ENCODE data around the gene IDH1. TPM values are rescaled to one million over a fixed set of nuclear protein-coding genes. Genes with fewer than 3 reads are reported as not detected.

Gene IDH1
- polyA plus RNA-seq (2013, experiment 1 of 2) = 157 TPM
- polyA plus RNA-seq (2013, experiment 2 of 2) = 167 TPM

DNA sequence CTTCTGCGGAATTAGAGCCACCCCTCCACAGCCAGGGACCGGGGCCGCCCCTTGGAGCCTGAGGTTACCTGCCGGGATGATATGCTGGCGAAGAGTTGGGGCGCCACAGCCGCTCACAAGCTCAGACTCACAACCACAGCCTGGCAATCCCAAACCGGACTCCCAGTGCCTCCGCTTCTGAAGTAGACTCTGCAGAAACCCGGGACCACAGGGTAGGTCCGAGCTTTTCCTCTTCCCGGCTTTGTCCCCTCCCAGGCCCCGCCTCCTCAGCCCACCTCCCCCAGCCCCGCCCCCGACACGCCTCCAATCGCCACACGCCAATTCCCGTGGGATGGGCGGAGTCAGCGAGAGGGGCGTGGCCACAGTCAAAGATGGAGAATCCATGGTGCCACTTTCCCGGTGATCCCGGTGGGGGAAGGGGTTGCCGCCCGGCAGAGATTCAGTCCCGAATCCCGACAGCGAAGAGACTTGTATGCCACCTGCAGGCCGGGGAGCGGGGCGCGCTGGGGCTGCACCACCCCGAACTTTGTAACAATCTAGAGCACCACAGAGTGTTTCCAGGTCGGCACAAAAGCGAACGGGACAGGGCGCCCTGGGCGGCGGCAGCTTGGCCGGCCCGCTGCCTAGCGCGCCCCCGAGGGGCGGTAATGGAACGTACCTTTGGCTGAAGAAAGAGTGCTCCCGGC, at the start of gene IDH1:
IDH1 (minus strand) TSS at position 201 of the 686 bp plus-strand sequence. CDS start 3,520 bp downstream, outside the sequence.
- Histone ChIP-seq H3K36me3 (ENCODE audit: control insufficient read depth, insufficient read depth, low read length) (peaks cover 35% of the 10 kb centered on the region), H3K4me1 (ENCODE audit: control insufficient read depth, insufficient read depth, low read length, poor library complexity, severe bottlenecking) (peaks cover 9% of the 10 kb centered on the region), H3K4me3 (ENCODE audit: extremely low read depth, insufficient read depth, low read length, poor library complexity, severe bottlenecking) (peak within 1 kb of the TSS; percentile 93), H3K27ac (ENCODE audit: low read depth, low read length, severe bottlenecking) (peak within 1 kb of the TSS; percentile 89), H3K9me3 (ENCODE audit: control insufficient read depth, low read length) (no peaks in the 10 kb centered on the region)
- WGBS, 2 experiments (ENCODE audit: insufficient coverage in 2 of 2) = 0% methylated on average over 38 to 39 of the region's 48 CpGs

DNA sequence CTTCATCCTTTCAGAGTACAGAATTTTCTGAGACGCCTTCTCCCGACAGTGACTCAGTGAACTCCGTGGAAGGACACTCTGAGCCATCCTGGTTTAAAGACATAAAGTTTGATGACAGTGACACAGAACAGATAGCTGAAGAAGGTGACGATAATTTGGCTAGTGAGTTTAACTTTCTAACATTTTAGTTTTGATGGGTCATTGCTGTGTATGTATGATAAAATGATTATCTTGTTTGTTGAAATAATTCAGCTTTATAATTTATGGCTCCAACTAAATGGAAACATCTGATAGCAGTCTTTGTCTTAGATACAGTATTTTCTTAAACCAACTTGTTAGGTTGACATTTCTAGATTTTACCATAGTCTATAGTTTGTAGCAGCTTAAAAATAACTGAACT, 49.3 kb upstream of the IDH1 start:
- no peaks in the 10 kb centered on the region for H3K4me1 ChIP-seq (ENCODE audit: control insufficient read depth, insufficient read depth, low read length, poor library complexity, severe bottlenecking)
- no peak overlapping the region for H3K4me3 ChIP-seq (ENCODE audit: extremely low read depth, insufficient read depth, low read length, poor library complexity, severe bottlenecking)
- H3K9me3 ChIP-seq (ENCODE audit: control insufficient read depth, low read length) = no peaks in the 10 kb centered on the region
- no peak overlapping the region for H3K27ac ChIP-seq (ENCODE audit: low read depth, low read length, severe bottlenecking)
- 91 to 93% methylated on average over 4 of the region's 4 CpGs for WGBS, 2 experiments (ENCODE audit: insufficient coverage in 2 of 2)
- H3K36me3 ChIP-seq (ENCODE audit: control insufficient read depth, insufficient read depth, low read length) = peaks cover 75% of the 10 kb centered on the region

DNA sequence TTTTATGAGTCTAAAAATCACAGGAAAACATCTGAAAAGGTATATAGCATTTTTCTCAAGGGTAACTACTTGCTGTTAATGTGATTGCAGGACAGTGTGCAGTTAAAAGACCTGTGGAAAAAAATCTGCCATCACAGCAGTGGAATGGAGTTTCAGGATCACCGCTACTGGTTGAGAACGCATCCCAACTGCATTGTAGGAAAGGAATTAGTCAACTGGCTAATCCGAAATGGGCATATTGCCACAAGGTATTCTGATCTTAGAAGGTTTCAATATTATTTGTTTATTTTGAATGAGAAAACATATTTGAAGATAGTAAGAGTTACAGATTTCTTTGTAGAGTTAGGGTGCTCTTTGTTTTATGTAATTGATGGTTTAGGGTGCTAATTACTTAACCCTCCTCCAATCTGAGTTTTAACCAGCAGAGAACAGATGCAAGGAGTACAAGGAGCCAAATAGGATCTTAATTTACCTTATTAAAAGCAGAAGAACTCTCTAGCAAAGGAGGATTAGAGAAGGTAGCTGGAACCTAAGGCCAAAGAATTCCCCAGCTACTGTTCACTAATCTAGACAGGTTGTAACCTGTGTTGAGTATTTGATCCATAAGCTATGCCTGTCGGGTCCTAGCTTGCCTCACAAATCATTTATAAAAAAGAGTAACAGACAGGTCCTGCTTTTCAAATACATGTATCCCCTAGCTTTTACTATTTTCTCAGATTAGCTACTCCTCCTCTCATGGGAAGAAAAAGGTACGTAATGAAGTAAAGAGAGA, 46.2 kb upstream of the IDH1 start:
- H3K4me1 ChIP-seq (ENCODE audit: control insufficient read depth, insufficient read depth, low read length, poor library complexity, severe bottlenecking) = no peaks in the 10 kb centered on the region
- no peak overlapping the region for H3K27ac ChIP-seq (ENCODE audit: low read depth, low read length, severe bottlenecking)
- 97 to 98% methylated on average over 3 of the region's 5 CpGs for WGBS, 2 experiments (ENCODE audit: insufficient coverage in 2 of 2)
- peaks cover 71% of the 10 kb centered on the region for H3K36me3 ChIP-seq (ENCODE audit: control insufficient read depth, insufficient read depth, low read length)
- H3K9me3 ChIP-seq (ENCODE audit: control insufficient read depth, low read length) = no peaks in the 10 kb centered on the region
- no peak overlapping the region for H3K4me3 ChIP-seq (ENCODE audit: extremely low read depth, insufficient read depth, low read length, poor library complexity, severe bottlenecking)

DNA sequence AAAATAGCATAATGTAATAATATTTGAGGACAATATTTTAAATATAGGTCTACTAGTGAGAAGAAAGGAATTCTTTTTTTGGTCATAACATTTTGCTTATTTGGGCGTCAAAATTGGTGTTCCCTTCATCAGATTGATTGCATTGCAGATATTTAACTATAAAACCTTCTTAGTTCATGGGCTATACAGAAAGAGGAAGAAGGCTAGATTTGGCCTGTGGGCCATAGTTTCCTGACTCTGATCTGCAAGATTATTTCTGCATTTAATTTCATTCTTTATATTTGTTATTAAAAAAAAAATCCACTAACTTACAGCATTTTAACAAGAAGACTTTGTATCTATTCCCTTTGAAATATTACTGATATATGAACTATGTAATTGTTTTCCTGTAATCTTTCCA, 43.1 kb upstream of the IDH1 start:
- Histone ChIP-seq H3K36me3 (ENCODE audit: control insufficient read depth, insufficient read depth, low read length) (peaks cover 70% of the 10 kb centered on the region), H3K27ac (ENCODE audit: low read depth, low read length, severe bottlenecking) (no peak overlapping the region), H3K4me3 (ENCODE audit: extremely low read depth, insufficient read depth, low read length, poor library complexity, severe bottlenecking) (no peak overlapping the region), H3K4me1 (ENCODE audit: control insufficient read depth, insufficient read depth, low read length, poor library complexity, severe bottlenecking) (no peaks in the 10 kb centered on the region), H3K9me3 (ENCODE audit: control insufficient read depth, low read length) (no peaks in the 10 kb centered on the region)
- WGBS, 2 experiments (ENCODE audit: insufficient coverage in 2 of 2) = no CpG with 5 or more reads among the region's 1 CpG

DNA sequence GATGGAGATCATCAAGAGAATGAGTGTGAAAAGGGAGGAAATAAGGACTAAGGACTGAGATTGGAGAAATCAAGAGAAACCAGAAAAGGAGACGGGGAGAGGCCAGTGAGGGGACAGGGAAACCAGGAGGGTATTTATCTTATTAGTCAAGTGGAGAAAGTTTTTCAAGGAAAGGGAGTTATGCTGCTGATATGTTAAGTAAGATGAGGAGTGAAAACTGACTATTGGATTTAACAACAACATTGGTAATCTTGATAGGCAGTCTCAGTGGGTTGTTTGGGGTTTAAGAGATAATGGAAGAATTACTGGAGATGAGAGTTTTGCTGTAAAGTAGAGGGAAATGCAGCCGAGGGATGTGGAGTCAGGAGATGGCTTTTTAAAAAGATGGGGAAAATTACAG, 41.7 kb upstream of the IDH1 start:
- H3K4me3 ChIP-seq (ENCODE audit: extremely low read depth, insufficient read depth, low read length, poor library complexity, severe bottlenecking) = no peak overlapping the region
- WGBS, 2 experiments (ENCODE audit: insufficient coverage in 2 of 2) = 100% methylated on average over 2 of the region's 2 CpGs
- no peaks in the 10 kb centered on the region for H3K9me3 ChIP-seq (ENCODE audit: control insufficient read depth, low read length)
- H3K4me1 ChIP-seq (ENCODE audit: control insufficient read depth, insufficient read depth, low read length, poor library complexity, severe bottlenecking) = no peaks in the 10 kb centered on the region
- H3K36me3 ChIP-seq (ENCODE audit: control insufficient read depth, insufficient read depth, low read length) = peaks cover 64% of the 10 kb centered on the region
- no peak overlapping the region for H3K27ac ChIP-seq (ENCODE audit: low read depth, low read length, severe bottlenecking)

DNA sequence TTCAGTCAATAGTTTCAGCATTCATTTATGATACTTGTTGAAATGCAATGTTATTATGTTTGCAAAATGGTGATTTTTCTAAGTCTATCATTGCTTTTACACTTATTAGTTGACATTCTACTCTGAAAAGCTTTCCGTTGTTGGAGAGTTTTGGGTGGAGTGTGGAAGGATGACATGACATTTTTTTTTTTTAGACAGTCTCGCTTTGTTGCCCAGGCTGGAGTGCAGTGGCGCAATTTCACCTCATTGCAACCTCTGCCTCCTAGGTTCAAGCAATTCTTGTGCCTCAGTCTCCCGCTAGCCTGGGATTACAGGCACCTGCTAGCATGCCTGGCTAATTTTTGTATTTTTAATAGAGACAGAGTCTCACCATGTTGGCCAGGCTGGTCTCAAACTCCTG, 41.0 kb upstream of the IDH1 start:
- H3K27ac ChIP-seq (ENCODE audit: low read depth, low read length, severe bottlenecking) = no peak overlapping the region
- no peaks in the 10 kb centered on the region for H3K4me1 ChIP-seq (ENCODE audit: control insufficient read depth, insufficient read depth, low read length, poor library complexity, severe bottlenecking)
- 85 to 100% methylated on average over 2 to 3 of the region's 4 CpGs for WGBS, 2 experiments (ENCODE audit: insufficient coverage in 2 of 2)
- H3K4me3 ChIP-seq (ENCODE audit: extremely low read depth, insufficient read depth, low read length, poor library complexity, severe bottlenecking) = no peak overlapping the region
- H3K9me3 ChIP-seq (ENCODE audit: control insufficient read depth, low read length) = no peaks in the 10 kb centered on the region
- peaks cover 61% of the 10 kb centered on the region for H3K36me3 ChIP-seq (ENCODE audit: control insufficient read depth, insufficient read depth, low read length)

DNA sequence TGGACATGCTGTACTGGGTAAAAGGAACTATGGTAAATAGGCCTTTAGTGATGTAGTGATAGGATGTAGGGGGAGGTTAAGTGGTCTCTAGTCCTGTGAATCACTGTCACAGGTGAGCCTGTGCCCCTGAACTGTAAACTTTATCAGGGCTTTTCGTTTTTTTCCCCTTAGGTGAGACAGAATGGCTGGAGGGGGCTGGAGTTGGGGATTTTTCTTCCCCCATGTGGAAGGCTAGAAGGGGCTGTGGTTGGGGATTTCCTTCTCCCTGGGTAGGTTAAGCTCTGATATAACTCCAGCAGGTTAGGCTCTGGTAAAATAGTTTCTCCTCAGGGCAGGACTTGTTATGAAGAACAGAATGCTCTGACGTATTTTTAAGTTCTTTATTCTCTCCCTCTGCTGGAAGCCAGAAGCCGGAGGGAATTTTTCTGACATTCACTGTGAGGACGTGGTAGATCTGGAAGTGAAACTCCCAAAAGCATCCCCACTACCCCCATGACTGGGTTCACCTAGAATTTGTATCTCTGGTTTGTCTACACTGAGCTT, 39.7 kb upstream of the IDH1 start:
- H3K27ac ChIP-seq (ENCODE audit: low read depth, low read length, severe bottlenecking) = no peak overlapping the region
- peaks cover 61% of the 10 kb centered on the region for H3K36me3 ChIP-seq (ENCODE audit: control insufficient read depth, insufficient read depth, low read length)
- WGBS, 2 experiments (ENCODE audit: insufficient coverage in 2 of 2) = 66 to 95% methylated on average over 2 to 4 of the region's 4 CpGs
- no peaks in the 10 kb centered on the region for H3K4me1 ChIP-seq (ENCODE audit: control insufficient read depth, insufficient read depth, low read length, poor library complexity, severe bottlenecking)
- H3K4me3 ChIP-seq (ENCODE audit: extremely low read depth, insufficient read depth, low read length, poor library complexity, severe bottlenecking) = no peak overlapping the region
- no peaks in the 10 kb centered on the region for H3K9me3 ChIP-seq (ENCODE audit: control insufficient read depth, low read length)

DNA sequence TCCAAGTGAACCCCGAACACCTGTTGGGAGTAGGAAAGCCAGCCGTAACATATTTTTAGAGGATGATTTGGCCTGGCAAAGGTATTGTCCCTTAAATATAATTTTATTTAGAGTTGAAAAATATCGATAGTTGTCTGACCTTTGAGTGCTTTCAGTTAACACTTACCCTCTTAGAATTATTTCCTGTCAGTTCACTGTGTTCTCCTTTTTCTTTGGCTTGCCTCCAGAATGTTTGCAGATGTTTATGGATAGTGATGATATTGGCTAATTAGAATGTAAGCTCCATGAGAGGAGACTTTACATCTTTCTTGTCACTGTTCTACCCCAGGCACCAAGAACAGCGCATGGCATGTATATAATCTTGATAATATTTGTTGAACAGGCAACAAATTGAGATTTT, 31.0 kb upstream of the IDH1 start:
- Histone ChIP-seq H3K4me1 (ENCODE audit: control insufficient read depth, insufficient read depth, low read length, poor library complexity, severe bottlenecking) (no peaks in the 10 kb centered on the region), H3K36me3 (ENCODE audit: control insufficient read depth, insufficient read depth, low read length) (peaks cover 90% of the 10 kb centered on the region), H3K4me3 (ENCODE audit: extremely low read depth, insufficient read depth, low read length, poor library complexity, severe bottlenecking) (no peak overlapping the region), H3K9me3 (ENCODE audit: control insufficient read depth, low read length) (peaks cover 5% of the 10 kb centered on the region), H3K27ac (ENCODE audit: low read depth, low read length, severe bottlenecking) (no peak overlapping the region)
- WGBS, 2 experiments (ENCODE audit: insufficient coverage in 2 of 2) = 100% methylated on average over 2 of the region's 4 CpGs; no CpG with 5 or more reads in 1 of the 2 experiments

DNA sequence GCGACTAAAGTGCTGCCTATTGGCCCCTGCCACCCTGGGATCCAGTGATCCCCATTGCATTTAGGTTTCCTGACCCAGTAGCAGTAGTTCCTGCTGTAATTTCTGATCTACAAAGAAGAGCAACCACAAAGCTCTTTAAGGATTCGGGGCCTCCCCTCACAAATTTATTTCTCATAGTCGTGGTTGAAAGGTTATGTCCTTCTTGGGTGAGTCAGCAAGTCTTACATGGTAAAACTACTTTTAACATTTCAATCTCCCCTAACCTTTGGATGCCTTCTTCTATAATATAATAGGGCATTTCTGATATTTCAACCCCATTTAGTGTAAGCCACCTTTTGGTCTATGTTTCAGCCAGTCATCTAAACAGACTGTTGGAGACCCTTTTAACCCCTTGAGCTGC, 26.1 kb upstream of the IDH1 start:
- Histone ChIP-seq H3K36me3 (ENCODE audit: control insufficient read depth, insufficient read depth, low read length) (peaks cover 92% of the 10 kb centered on the region), H3K9me3 (ENCODE audit: control insufficient read depth, low read length) (no peaks in the 10 kb centered on the region)
- 80 to 83% methylated on average over 1 of the region's 3 CpGs for WGBS, 2 experiments (ENCODE audit: insufficient coverage in 2 of 2)

DNA sequence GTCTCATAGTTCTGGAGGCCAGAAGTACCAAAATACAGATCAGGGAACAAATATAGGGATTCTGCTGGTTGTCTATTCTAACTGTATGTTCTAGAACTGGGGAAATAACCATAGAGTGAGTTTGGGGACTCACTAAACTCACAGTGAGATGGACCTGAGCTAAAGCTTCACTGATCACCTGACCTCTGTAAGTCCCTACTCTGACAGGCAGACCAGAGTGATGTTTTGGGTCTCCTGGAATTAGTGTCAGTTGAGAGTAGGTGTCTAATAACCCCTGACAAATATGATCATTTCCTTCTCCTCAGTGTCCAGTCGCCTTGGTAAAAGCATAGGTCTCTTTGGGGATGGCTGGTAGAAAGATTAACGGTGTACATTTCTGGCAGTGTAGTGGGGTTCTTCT, 25.4 kb upstream of the IDH1 start:
- Histone ChIP-seq H3K4me1 (ENCODE audit: control insufficient read depth, insufficient read depth, low read length, poor library complexity, severe bottlenecking) (no peaks in the 10 kb centered on the region), H3K36me3 (ENCODE audit: control insufficient read depth, insufficient read depth, low read length) (peaks cover 94% of the 10 kb centered on the region), H3K27ac (ENCODE audit: low read depth, low read length, severe bottlenecking) (no peak overlapping the region), H3K9me3 (ENCODE audit: control insufficient read depth, low read length) (no peaks in the 10 kb centered on the region), H3K4me3 (ENCODE audit: extremely low read depth, insufficient read depth, low read length, poor library complexity, severe bottlenecking) (no peak overlapping the region)
- WGBS, 2 experiments (ENCODE audit: insufficient coverage in 2 of 2) = 88% methylated on average over 1 of the region's 2 CpGs; no CpG with 5 or more reads in 1 of the 2 experiments

More for the DNA sequence above, 26.1 kb upstream of the IDH1 start:
- Histone ChIP-seq H3K27ac (ENCODE audit: low read depth, low read length, severe bottlenecking) (no peak overlapping the region), H3K4me1 (ENCODE audit: control insufficient read depth, insufficient read depth, low read length, poor library complexity, severe bottlenecking) (no peaks in the 10 kb centered on the region), H3K4me3 (ENCODE audit: extremely low read depth, insufficient read depth, low read length, poor library complexity, severe bottlenecking) (no peak overlapping the region)

Measured in mesodermal cell (in vitro differentiated cells).